Neural cell (in vitro differentiated cells): ENCODE results near the gene SLC44A2. TPM values are rescaled to one million over a fixed set of nuclear protein-coding genes. Genes with fewer than 3 reads are reported as not detected.

ENCODE experiments used
- H2AFZ ChIP-seq: fragments of 200-600, 300-800 bp; sonication (generic), shearing (Covaris generic); 2 replicates; pipeline ENCODE4 v1.6.0; 2014; ENCODE audit warnings: low read depth, mild to moderate bottlenecking, antibody characterized with exemption, low read length, moderate library complexity
- H3F3A ChIP-seq: fragments of 200-600 bp; shearing (Covaris generic); 2 replicates; pipeline ENCODE4 v1.6.1; 2016; ENCODE audit warnings: mild to moderate bottlenecking, moderate library complexity, mixed read lengths, antibody characterized with exemption, low read length; ENCODE audit not compliant: insufficient read depth, poor library complexity, severe bottlenecking
- H3K27ac ChIP-seq: fragments of 200-600, 300-800 bp; sonication (generic), shearing (Covaris generic); 2 replicates; pipeline ENCODE4 v1.5.1; 2014; ENCODE audit warnings: mild to moderate bottlenecking, low read length, moderate library complexity
- H3K27me3 ChIP-seq: fragments of 300-800, 200-600 bp; sonication (generic), shearing (Covaris generic); 2 replicates; pipeline ENCODE4 v1.6.0; 2014; ENCODE audit warnings: mild to moderate bottlenecking, low read depth, low read length, moderate library complexity; ENCODE audit not compliant: insufficient read depth
- H3K36me3 ChIP-seq: fragments of 300-800, 200-600 bp; sonication (generic), shearing (Covaris generic); 2 replicates; pipeline ENCODE4 v1.5.1; 2014; ENCODE audit warnings: mild to moderate bottlenecking, antibody characterized with exemption, low read length, moderate library complexity; ENCODE audit not compliant: insufficient read depth
- H3K4me2 ChIP-seq: fragments of 300-800, 200-600 bp; sonication (generic), shearing (Covaris generic); 2 replicates; pipeline ENCODE4 v1.6.0; 2014; ENCODE audit warnings: mild to moderate bottlenecking, low read length
- H3K4me3 ChIP-seq: fragments of 300-800, 200-600 bp; sonication (generic), shearing (Covaris generic); 2 replicates; pipeline ENCODE4 v1.5.1; 2014; ENCODE audit warnings: mild to moderate bottlenecking, low read length, moderate library complexity
- H3K79me2 ChIP-seq: fragments of 200-600 bp; shearing (Covaris generic); replicated peaks from 2 replicates; pipeline ENCODE4 v1.6.0; 2014; ENCODE audit warnings: mild to moderate bottlenecking, low read length, moderate library complexity; ENCODE audit not compliant: insufficient read depth
- H3K9ac ChIP-seq: fragments of 300-800, 200-600 bp; sonication (generic), shearing (Covaris generic); 2 replicates; pipeline ENCODE4 v1.6.1; 2016; ENCODE audit warnings: mild to moderate bottlenecking, low read length, mixed read lengths
- H3K9me2 ChIP-seq: fragments of 200-600 bp; shearing (Covaris generic); 2 replicates; pipeline ENCODE4 v1.6.1; 2016; ENCODE audit warnings: mild to moderate bottlenecking, low read length, mixed read lengths; ENCODE audit not compliant: insufficient read depth
- H3K9me3 ChIP-seq: fragments of 200-600, 300-800 bp; sonication (generic), shearing (Covaris generic); 2 replicates; pipeline ENCODE4 v1.6.1; 2016; ENCODE audit warnings: mild to moderate bottlenecking, mixed run types, low read length, moderate library complexity, mixed read lengths
- H4K20me1 ChIP-seq: fragments of 200-600 bp; shearing (Covaris generic); 2 replicates; pipeline ENCODE4 v1.6.1; 2016; ENCODE audit warnings: mild to moderate bottlenecking, mixed run types; ENCODE audit not compliant: insufficient read depth
- CTCF ChIP-seq: fragments of 450-650 bp; IDR thresholded peaks from 2 replicates; pipeline ENCODE4 v1.5.1; 2014; ENCODE audit warnings: antibody characterized with exemption, mild to moderate bottlenecking, moderate library complexity; ENCODE audit not compliant: poor library complexity, severe bottlenecking
- EP300 ChIP-seq: fragments of 450-650 bp; conservative IDR thresholded peaks from 2 replicates; pipeline ENCODE4 v1.6.1; 2014; ENCODE audit warnings: antibody characterized with exemption, mild to moderate bottlenecking, moderate library complexity; ENCODE audit not compliant: poor library complexity, severe bottlenecking
- EZH2 ChIP-seq: fragments of 200-600, 300-800 bp; shearing (Covaris generic), sonication (generic); IDR thresholded peaks from 2 replicates; pipeline ENCODE4 v1.6.1; 2014; ENCODE audit warnings: antibody characterized with exemption, low read length, borderline replicate concordance, mild to moderate bottlenecking; ENCODE audit not compliant: insufficient read depth, poor library complexity, severe bottlenecking
- MXI1 ChIP-seq: fragments of 450-650 bp; conservative IDR thresholded peaks from 2 replicates; pipeline ENCODE4 v1.6.1; 2014; ENCODE audit warnings: antibody characterized with exemption, mild to moderate bottlenecking; ENCODE audit not compliant: poor library complexity, severe bottlenecking
- POLR2AphosphoS5 ChIP-seq: IDR thresholded peaks from 2 replicates; pipeline ENCODE4 v1.6.1; 2012
- RAD21 ChIP-seq: fragments of 450-650 bp; conservative IDR thresholded peaks from 2 replicates; pipeline ENCODE4 v1.6.1; 2014; ENCODE audit warnings: antibody characterized with exemption, mild to moderate bottlenecking, moderate library complexity
- REST ChIP-seq: IDR thresholded peaks from 2 replicates; pipeline ENCODE4 v1.6.1; 2012; ENCODE audit warnings: borderline replicate concordance
- SMC3 ChIP-seq: fragments of 450-650 bp; conservative IDR thresholded peaks from 2 replicates; pipeline ENCODE4 v1.6.1; 2014; ENCODE audit warnings: antibody characterized with exemption, mild to moderate bottlenecking, moderate library complexity; ENCODE audit not compliant: poor library complexity
- TAF1 ChIP-seq: IDR thresholded peaks from 2 replicates; pipeline ENCODE4 v1.6.1; 2012; ENCODE audit warnings: low read depth
- polyA plus RNA-seq: library from polyadenylated mRNA; depleted of rRNA; stranded (reverse); fragments of >200 nt; gene quantifications from 2 replicates; pipeline ENCODE4 v1.2.3, GENCODE V29; 2014

The SLC44A2 gene
- polyA plus RNA-seq, 1 donor from 2014 or later, result 50.0 TPM

DNA sequence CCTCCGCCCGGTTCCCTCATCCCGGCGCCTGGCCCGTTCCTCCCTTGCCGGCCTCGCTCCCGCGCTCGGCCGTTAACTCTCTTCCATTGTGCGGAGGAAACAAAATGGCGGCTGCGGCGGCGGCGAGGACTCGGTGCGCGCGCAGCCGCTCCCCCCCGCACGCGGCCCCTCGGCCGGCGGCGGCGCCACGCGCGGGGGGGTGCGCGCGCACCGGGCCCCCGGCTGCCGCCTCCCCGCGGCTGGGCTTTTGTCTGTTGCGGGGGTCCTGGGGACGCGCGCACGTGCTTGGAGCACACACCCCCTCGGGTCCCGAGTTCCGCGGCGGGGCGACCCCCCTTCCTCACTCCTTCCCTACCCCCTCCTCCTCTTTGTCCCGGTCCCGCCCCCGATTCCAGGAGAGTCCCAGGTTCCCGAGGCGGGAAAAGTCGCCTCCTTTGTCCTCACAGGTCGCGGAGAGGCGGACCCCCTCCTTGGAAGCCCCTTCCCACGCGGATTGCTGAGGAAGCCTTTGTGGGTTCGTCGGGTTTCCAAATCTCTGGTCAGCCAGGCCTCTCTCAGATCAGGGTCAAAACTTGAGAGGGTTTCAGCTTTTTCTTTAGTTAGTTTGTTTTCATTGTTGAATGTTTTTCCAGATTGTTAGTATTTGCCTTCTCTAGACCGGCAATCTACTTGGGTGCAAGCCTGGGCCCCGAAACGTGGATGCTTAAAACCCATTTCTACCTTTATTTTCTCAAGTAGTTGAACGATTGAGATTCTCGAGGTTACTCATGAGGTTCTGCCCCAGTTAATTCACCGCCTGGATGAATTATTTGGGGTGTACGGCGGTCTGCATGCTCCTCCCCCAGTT is 29.5 kb downstream of the SLC44A2 start:
- TF ChIP-seq MXI1 (peak; percentile 69), TAF1 (peak; percentile 10), CTCF (no peak), POLR2AphosphoS5 (no peak), REST (peak; percentile 73), EZH2 (no peak), EP300 (no peak), SMC3 (no peak), RAD21 (no peak)
- no peaks in the 10 kb centered on the region for H3K9me3 ChIP-seq
- no peaks in the 10 kb centered on the region for H3K9me2 ChIP-seq
- peak overlapping the region; percentile 97 for H3K4me2 ChIP-seq
- peak overlapping the region; percentile 98 for H3K27ac ChIP-seq
- peaks cover 3% of the 10 kb centered on the region for H3F3A ChIP-seq
- H4K20me1 ChIP-seq, result peaks cover 5% of the 10 kb centered on the region
- no peaks in the 10 kb centered on the region for H3K27me3 ChIP-seq
- H3K9ac ChIP-seq, result peak overlapping the region; percentile 100
- H3K79me2 ChIP-seq, result peaks cover 56% of the 10 kb centered on the region
- peak overlapping the region; percentile 8 for H2AFZ ChIP-seq
- H3K4me3 ChIP-seq, result peak overlapping the region; percentile 77
- no peaks in the 10 kb centered on the region for H3K36me3 ChIP-seq

DNA sequence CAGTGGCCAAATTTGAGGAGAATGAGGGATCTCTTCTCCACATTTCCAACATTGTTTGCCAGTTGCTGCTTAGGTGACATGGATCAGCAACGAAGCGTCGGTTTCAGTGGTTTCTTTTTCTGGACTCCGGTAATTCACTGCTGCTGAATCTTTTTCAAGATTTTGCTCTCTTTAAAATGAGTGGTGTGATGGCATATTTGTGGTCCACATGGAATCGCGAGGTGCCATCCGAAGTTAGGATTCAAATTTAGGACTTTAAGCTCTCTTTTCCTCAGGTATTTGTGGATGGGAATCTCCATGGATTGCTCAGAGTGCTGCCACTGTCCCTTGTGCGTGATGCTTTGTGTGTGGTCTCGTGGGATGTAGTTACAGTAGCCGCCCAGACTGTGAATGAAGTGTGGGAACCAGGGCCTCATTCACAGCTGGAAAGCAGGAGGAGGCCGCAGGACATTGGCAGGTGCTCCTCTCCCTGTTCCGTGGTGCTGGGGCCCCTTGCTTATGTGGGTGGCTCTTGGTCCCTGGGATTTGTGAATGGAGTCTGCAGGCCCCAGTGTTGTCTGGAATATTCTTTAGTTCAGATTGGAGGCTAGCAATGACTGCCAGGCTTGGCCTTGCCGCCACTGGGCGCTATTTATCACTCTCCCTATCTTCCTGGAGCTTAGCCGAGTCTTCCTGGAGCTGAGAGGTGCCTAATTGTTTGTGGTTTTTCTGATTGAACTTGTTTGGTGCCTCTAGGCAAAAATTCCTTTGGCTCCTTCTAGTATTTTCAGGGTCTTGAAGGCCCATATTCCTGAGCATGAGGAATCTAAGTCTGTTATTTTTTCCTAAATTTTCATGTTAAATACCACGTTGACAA is 30.3 kb downstream of the SLC44A2 start:
- H3K27me3 ChIP-seq, result no peaks in the 10 kb centered on the region
- TF ChIP-seq CTCF, result peak; percentile 39
- no peak for TF ChIP-seq EZH2
- peak; percentile 58 for TF ChIP-seq POLR2AphosphoS5
- no peak for TF ChIP-seq RAD21
- peak; percentile 69 for TF ChIP-seq REST
- TF ChIP-seq EP300, result no peak
- no peak for TF ChIP-seq SMC3
- TF ChIP-seq TAF1, result peak; percentile 56
- no peak for TF ChIP-seq MXI1
- H4K20me1 ChIP-seq, result peaks cover 12% of the 10 kb centered on the region
- H3K4me3 ChIP-seq, result peak overlapping the region; percentile 77
- H2AFZ ChIP-seq, result peak overlapping the region; percentile 2
- peak overlapping the region; percentile 100 for H3K9ac ChIP-seq
- H3K9me2 ChIP-seq, result no peaks in the 10 kb centered on the region
- H3K4me2 ChIP-seq, result peak overlapping the region; percentile 97
- peak overlapping the region; percentile 98 for H3K27ac ChIP-seq
- H3K36me3 ChIP-seq, result peaks cover 3% of the 10 kb centered on the region
- no peaks in the 10 kb centered on the region for H3K9me3 ChIP-seq
- peaks cover 65% of the 10 kb centered on the region for H3K79me2 ChIP-seq
- H3F3A ChIP-seq, result peaks cover 3% of the 10 kb centered on the region
